ENCODE results near the gene CKM. TPM values are rescaled to one million over a fixed set of nuclear protein-coding genes. Genes with fewer than 3 reads are reported as not detected.

Gene CKM
- total RNA-seq, 1 experiment from 2014 or later: not detected

Other genes with a start within 250 kb of the CKM start
- not detected in 2 replicates for gene ZNF296, start 246.4 kb downstream of the CKM start, total RNA-seq (2014; rRNA removed; shearing (Covaris generic); ENCODE audit: low replicate concordance)
- 28.2 and 73.6 TPM in 2 replicates for gene GEMIN7, start 243.6 kb downstream of the CKM start, total RNA-seq (2014; rRNA removed; shearing (Covaris generic); ENCODE audit: low replicate concordance)
- gene PPP1R37, start 229.7 kb downstream of the CKM start, total RNA-seq (2014; rRNA removed; shearing (Covaris generic); ENCODE audit: low replicate concordance): 18.1 and 33.1 TPM in 2 replicates
- 0.91 TPM in 1 of 2 replicates, not detected in the other for gene NKPD1, start 161.9 kb downstream of the CKM start, total RNA-seq (2014; rRNA removed; shearing (Covaris generic); ENCODE audit: low replicate concordance)
- gene TRAPPC6A, start 144.6 kb downstream of the CKM start, total RNA-seq (2014; rRNA removed; shearing (Covaris generic); ENCODE audit: low replicate concordance): 9.5 and 28.6 TPM in 2 replicates
- gene BLOC1S3, start 144.1 kb downstream of the CKM start, total RNA-seq (2014; rRNA removed; shearing (Covaris generic); ENCODE audit: low replicate concordance): 1.9 and 22.6 TPM in 2 replicates
- gene EXOC3L2, start 77.5 kb downstream of the CKM start, total RNA-seq (2014; rRNA removed; shearing (Covaris generic); ENCODE audit: low replicate concordance): not detected in 2 replicates
- 10.1 and 12.0 TPM in 2 replicates for gene MARK4, start 71.6 kb downstream of the CKM start, total RNA-seq (2014; rRNA removed; shearing (Covaris generic); ENCODE audit: low replicate concordance)
- gene KLC3, start 17.9 kb upstream of the CKM start, total RNA-seq (2014; rRNA removed; shearing (Covaris generic); ENCODE audit: low replicate concordance): not detected in 2 replicates
- gene ERCC2, start 47.7 kb upstream of the CKM start, total RNA-seq (2014; rRNA removed; shearing (Covaris generic); ENCODE audit: low replicate concordance): 53.5 and 71.9 TPM in 2 replicates
- gene PPP1R13L, start 82.2 kb upstream of the CKM start, total RNA-seq (2014; rRNA removed; shearing (Covaris generic); ENCODE audit: low replicate concordance): 5.5 and 7.3 TPM in 2 replicates
- 27.1 and 44.0 TPM in 2 replicates for gene POLR1G, start 83.8 kb upstream of the CKM start, total RNA-seq (2014; rRNA removed; shearing (Covaris generic); ENCODE audit: low replicate concordance)
- 118 and 167 TPM in 2 replicates for gene ERCC1, start 101.0 kb upstream of the CKM start, total RNA-seq (2014; rRNA removed; shearing (Covaris generic); ENCODE audit: low replicate concordance)
- 0.33 TPM in 1 of 2 replicates, not detected in the other for gene FOSB, start 145.1 kb upstream of the CKM start, total RNA-seq (2014; rRNA removed; shearing (Covaris generic); ENCODE audit: low replicate concordance)
- gene RTN2, start 174.2 kb upstream of the CKM start, total RNA-seq (2014; rRNA removed; shearing (Covaris generic); ENCODE audit: low replicate concordance): 4.9 and 6.1 TPM in 2 replicates
- 6.6 TPM in 1 of 2 replicates, not detected in the other for gene PPM1N, start 175.6 kb upstream of the CKM start, total RNA-seq (2014; rRNA removed; shearing (Covaris generic); ENCODE audit: low replicate concordance)
- gene VASP, start 184.6 kb upstream of the CKM start, total RNA-seq (2014; rRNA removed; shearing (Covaris generic); ENCODE audit: low replicate concordance): 129 and 196 TPM in 2 replicates

All from MG63 (cell line).